Stimulated activated CD8-positive, alpha-beta memory T cell treated with anti-CD3 and anti-CD28 coated beads, Interleukin-12 subunit alpha, Interleukin-12 subunit beta, amount 100 ng/mL, for 24 hours (primary cell): ENCODE measurements around the gene RPH3AL.
"Not testable (repeated sequence)": the region's sequence is repeated elsewhere in the genome, so short reads cannot be mapped to it uniquely, and the experiment has no call there.

Source experiments
- DNase-seq: peaks from one replicate; pipeline ENCODE4 v3.0.0-alpha.2; 2020; ENCODE audit errors: extremely low read depth

Gene RPH3AL

DNA sequence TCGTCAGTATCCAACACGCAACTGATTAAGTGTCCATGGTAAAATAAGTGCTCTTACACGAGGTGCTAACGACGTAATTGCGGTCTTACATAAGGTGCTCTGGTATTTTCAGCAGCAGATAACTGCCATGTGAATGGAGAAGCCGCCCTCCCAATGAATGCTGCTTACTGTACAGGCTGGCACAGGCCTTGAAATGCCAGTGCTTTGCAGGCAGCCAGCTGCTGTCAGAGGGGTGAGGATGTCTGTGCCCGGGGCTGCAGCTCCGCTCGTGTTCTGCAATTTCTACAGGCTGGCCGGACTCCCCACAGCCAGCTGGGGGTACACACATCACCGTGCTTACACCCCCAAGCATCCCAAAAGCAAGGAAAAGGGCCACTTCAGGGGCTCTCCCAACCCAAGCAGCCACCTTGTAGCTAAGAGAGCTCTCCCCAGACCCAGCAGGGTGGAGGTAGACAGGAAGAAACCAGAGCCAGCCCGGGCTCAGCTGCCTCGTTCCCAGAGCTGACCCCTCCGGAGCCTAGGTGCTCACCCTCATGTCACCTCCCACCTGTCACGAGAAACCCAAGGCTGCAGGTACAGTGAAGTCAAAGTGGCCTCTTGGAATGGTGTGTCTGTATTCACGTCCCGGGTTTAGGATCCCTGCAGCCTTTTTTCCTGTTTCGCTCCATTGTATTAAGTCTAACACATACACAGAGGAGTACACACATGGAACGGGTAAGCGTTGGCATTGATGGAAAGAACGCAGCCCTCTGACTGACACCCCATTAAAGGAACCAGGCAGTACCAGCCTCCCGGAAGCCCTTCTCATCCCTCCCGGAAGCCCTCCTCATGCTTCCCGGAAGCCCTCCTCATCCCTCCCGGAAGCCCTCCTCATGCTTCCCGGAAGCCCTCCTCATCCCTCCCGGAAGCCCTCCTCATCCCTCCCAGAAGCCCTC, 27.2 kb upstream of the RPH3AL start:
- DNase-seq = no peak

- no peak for DNase-seq
These were observed 25.5 kb upstream of the RPH3AL start for GRCh38 chr17:378068-378467.

- no peak for DNase-seq
These were observed 24.6 kb upstream of the RPH3AL start for GRCh38 chr17:376936-377863.

GRCh38 chr17:373613-374230, 21.1 kb upstream of the RPH3AL start:
- no peak for DNase-seq

DNA sequence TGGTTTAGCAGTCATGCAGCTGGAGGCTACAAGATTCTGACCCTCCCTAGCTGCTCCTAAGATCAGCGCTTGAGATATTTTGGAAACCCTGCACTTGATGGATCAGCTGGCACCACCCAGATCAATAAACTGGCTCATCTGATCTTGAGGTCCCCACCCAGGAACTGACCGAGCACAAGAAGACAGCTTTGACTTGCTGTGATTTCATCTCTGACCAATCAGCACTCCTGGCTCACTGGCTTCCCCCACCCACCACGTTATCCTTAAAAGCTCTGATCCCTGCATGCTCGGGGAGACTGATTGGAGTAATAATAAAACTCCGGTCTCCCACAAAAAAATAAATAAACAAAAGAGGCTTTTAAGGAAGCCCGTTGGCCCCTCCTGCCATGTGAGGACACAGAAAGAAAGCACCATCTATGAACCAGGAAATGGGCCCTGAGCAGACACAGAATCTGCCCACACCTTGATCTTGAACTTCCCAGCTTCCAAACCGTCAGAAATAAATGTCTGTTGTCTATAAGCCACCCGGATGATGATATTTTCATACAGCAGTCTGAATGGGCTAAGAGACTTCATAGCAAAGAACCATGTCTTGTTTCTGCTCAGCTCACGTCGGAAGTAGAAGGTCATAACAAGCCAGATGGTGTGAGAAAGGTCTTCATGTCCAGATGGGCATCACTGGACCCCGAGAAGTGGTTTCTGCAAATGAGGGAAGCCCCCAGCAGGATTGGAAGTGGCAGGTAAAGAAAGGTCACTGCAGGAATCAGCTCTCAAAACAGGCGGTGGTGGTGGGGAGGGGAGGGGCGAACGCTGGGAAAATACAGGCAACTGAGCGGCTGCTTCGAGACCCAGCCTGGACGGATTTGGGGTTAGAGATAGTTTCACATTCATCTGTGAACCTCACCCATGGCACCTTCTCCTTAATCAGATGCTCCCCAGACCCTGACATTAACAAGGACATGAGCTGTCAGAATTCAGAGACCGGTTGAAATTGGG, 19.8 kb upstream of the RPH3AL start:
- DNase-seq = no peak

GRCh38 chr17:371583-371982, 19.0 kb upstream of the RPH3AL start:
- no peak for DNase-seq

DNA sequence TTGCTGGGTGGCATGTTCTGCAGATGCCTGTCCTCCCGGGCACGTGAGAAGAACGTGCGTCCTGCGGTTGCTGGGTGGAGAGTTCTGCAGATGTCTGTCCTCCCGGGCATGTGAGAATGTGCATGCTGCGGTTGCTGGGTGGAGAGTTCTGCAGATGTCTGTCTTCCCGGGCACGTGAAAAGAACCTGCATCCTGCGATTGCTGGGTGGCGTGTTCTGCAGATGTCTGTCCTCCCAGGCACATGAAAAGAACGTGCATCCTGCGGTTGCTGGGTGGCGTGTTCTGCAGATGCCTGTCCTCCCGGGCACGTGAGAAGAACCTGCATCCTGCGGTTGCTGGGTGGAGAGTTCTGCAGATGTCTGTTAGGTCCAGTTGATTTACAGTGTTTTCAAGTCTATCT, 15.0 kb upstream of the RPH3AL start:
- DNase-seq = not testable (repeated sequence)

GRCh38 chr17:366657-367615, 14.3 kb upstream of the RPH3AL start:
- DNase-seq = not testable (repeated sequence)

DNA sequence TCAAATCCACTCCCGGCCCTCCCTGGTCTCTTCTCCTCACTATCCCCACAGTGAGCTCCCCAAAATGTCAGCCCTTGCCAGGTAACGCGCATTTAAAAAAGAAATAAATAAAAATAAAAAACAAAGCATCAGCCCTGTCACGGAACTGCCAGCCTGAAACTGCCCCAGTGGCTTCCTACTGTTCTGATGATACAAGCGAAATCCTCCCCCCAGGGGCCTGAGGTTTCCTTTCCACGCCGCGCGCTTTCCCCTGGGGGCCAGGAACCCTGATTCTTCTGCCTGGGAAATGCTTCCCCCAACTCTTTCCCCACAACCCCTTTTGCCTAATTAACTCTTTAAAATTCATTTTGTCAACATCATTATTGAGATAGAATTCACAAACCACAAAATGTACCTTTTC, 12.2 kb upstream of the RPH3AL start:
- no peak for DNase-seq

DNA sequence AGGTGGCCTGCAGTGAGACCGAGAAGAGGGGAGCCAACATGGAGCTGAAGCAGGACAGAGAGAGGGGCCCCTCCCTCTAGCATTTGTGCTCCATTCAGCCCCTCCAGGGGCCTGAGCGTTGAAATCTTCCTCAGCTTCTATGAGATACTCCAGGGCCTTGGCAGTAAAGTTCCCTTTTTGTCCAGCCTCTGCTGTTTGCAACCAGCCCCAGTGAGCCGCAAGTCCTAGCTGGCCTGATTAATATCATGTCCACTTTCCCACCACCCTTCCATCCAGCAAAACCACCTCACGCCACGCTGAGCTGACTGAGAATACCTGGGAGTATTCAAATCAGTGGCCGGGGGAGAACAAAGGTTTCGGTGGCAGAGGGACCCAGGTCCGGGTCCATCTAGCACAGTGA, 11.7 kb upstream of the RPH3AL start:
- DNase-seq = no peak

DNA sequence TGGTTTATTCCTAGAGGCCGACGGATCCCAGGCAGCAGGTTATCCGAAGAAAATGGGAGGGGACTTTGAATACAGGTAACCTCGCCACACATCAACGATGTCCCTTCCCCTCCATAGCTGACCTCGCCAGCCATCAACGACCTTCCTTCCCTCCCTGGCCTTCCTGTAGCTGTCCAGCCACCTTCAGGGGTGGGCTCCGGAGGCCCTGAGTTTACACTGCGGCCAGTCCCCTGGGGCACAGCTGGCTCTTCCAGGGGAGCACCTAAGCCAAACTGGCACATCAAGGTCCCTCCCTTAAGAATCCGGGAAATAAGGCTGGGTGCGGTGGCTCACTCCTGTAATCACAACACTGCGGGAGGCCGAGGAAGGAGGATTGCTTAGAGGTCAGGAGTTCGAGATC, 10.1 kb upstream of the RPH3AL start:
- DNase-seq = no peak

GRCh38 chr17:360092-360750, 7.6 kb upstream of the RPH3AL start:
- no peak for DNase-seq

DNA sequence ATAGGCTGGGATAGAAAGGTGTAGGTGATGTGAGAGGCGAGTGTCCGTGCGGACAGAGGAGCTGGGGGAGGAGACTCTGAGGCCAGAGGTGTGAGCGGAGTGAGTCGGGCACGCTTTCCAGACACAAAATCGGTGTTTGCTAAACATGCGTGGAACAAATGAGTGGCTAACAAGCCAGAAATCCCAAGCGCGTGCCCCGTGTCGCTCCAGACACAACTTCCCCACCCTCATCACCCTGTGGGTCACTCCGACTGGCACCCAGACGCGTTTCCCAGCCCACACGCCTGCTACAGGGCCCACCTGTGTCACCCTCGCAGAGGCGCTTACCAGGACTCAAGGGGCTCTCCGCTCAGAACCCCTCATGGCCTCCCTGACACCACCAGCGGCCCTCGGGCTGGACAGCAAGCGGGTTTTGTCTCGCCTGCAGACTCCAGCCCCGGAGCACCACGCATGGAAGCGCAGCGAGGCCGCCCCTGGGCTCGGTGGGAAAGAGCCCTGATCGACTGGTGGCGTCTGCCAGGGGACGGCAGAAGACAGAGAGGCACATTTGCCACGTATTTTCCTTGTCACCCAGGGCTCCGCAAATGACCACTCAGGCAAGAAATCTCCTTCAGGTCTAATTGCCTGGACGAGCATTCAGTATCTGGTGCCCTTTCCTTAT, 6.0 kb upstream of the RPH3AL start:
- DNase-seq = no peak

GRCh38 chr17:357644-358043, 5.0 kb upstream of the RPH3AL start:
- no peak for DNase-seq

- no peak for DNase-seq
These were observed 4.2 kb upstream of the RPH3AL start for GRCh38 chr17:356671-357434.

- no peak for DNase-seq
These were observed 2.3 kb upstream of the RPH3AL start for GRCh38 chr17:354651-355556.

GRCh38 chr17:353838-354234, 1.2 kb upstream of the RPH3AL start:
- DNase-seq = no peak
